Gastroesophageal sphincter (tissue), 4 donors: ENCODE measurements around the gene ETV2. TPM values are rescaled to one million over a fixed set of nuclear protein-coding genes. Genes with fewer than 3 reads are reported as not detected.
A peak's percentile ranks its signal among the peaks of the same experiment; 100 is the strongest.

Experiments
- ATAC-seq: fragments of 150-250 bp; one replicate; pipeline ENCODE4 v1.9.1; 2016; ENCODE audit warnings: mild to moderate bottlenecking, moderate library complexity
- H3K27ac ChIP-seq, 4 donors: fragments of 200-600 bp; sonication (generic) in 3 of 4; 1 replicate in 3 of 4; 2 replicates in 1 of 4; pipeline ENCODE4 v1.5.1; 2016 to 2019
- H3K27me3 ChIP-seq: fragments of 200-600 bp; sonication (generic); one replicate; pipeline ENCODE4 v1.5.1; 2019
- H3K36me3 ChIP-seq, 2 donors: fragments of 200-600 bp; sonication (generic); one replicate each; pipeline ENCODE4 v1.5.1; 2019; ENCODE audit warnings: control low read depth in 1 of 2
- H3K4me1 ChIP-seq, 3 donors: fragments of 200-600 bp; sonication (generic); 1 replicate in 2 of 3; 2 replicates in 1 of 3; pipeline ENCODE4 v1.5.1; 2016 to 2019; ENCODE audit warnings: control low read depth in 2 of 3
- H3K4me3 ChIP-seq, 2 donors: fragments of 200-600 bp; sonication (generic); one replicate each; pipeline ENCODE4 v1.5.1; 2019; ENCODE audit warnings: mild to moderate bottlenecking in 1 of 2, moderate library complexity in 1 of 2
- H3K9me3 ChIP-seq, 3 donors: fragments of 200-600 bp; sonication (generic); one replicate each; pipeline ENCODE4 v1.5.1; 2017 to 2019; ENCODE audit warnings: control low read depth in 2 of 3
- EP300 ChIP-seq: sonication (generic); formaldehyde crosslinking; IDR thresholded peaks from one replicate; pipeline ENCODE4 v1.6.1; 2017; ENCODE audit warnings: antibody characterized with exemption, mild to moderate bottlenecking
- POLR2A ChIP-seq, 2 donors: fragments of 450-650 bp; IDR thresholded peaks; one replicate each; pipeline ENCODE4 v1.6.1; 2017; ENCODE audit warnings: antibody characterized with exemption in 2 of 2, mild to moderate bottlenecking in 2 of 2, moderate library complexity in 1 of 2
- POLR2AphosphoS5 ChIP-seq: sonication (generic); formaldehyde crosslinking; IDR thresholded peaks from one replicate; pipeline ENCODE4 v1.6.1; 2017; ENCODE audit warnings: antibody characterized with exemption
- WGBS, 2 donors: methylation state at CpG; one replicate each; pipeline ENCODE4 v1.1.5; 2018; ENCODE audit warnings: low coverage in 1 of 2; 5-methylcytosine and 5-hydroxymethylcytosine counted together
- total RNA-seq, 4 donors: library from RNA; depleted of rRNA; stranded (reverse); fragments of >200 nt; gene quantifications; one replicate each; pipeline ENCODE4 v1.1.0, GENCODE V29; 2016
- TF ChIP-seq, protein P1 (sequence below), 4 experiments: fragments of 200-600 bp in 2 of 4; fragments of 450-650 bp in 2 of 4; sonication (generic) in 1 of 4; IDR thresholded peaks; one replicate each; pipeline ENCODE4 v1.5.1; 2017 to 2019; ENCODE audit warnings: antibody characterized with exemption in 4 of 4, mild to moderate bottlenecking in 2 of 4, moderate library complexity in 2 of 4

ETV2 gene
- total RNA-seq, 4 donors from 2014 or later: not detected

GRCh38 chr19:35693422-35693821, 51.9 kb downstream of the ETV2 start:
- 0 to 5% methylated on average over 2 to 8 of the region's 8 CpGs for WGBS, 2 donors

DNA sequence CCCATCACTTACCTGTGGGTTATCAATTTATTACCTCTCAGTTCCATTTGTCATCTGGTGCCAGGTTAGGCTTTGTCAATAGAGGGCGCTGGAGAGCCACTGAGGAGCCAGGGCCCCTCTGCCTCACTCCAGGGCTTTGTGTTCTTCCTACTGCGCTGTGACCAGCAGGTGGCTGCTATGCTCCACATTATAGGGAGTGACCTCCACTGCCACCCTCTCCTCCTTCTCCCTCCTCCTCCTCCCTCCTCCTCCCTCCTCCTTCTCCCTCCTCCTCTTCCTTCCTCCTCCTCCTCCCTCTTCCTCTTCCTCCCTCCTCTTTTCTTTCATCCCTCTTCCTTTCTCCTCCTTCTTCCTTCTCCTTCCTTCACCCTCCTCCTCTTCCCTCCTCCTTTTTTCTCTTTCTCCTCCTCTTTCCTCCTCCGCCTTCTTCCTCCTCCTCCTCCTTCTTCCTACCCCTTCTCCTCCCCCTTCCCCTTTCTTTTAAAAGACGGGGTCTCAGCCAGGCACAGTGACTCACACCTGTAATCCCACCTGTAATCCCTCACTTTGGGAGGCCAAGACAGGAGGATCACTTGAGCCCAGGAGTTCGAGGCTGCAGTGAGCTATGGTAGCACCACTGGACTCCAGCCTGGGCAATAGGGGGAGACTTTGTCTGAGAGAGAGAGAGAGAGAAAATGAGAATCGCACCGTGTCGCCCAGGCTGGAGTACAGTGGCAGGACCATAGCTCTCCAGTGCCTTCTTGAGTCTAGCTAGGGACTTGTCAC, 52.5 kb downstream of the ETV2 start:
- TF ChIP-seq, protein P1, sequence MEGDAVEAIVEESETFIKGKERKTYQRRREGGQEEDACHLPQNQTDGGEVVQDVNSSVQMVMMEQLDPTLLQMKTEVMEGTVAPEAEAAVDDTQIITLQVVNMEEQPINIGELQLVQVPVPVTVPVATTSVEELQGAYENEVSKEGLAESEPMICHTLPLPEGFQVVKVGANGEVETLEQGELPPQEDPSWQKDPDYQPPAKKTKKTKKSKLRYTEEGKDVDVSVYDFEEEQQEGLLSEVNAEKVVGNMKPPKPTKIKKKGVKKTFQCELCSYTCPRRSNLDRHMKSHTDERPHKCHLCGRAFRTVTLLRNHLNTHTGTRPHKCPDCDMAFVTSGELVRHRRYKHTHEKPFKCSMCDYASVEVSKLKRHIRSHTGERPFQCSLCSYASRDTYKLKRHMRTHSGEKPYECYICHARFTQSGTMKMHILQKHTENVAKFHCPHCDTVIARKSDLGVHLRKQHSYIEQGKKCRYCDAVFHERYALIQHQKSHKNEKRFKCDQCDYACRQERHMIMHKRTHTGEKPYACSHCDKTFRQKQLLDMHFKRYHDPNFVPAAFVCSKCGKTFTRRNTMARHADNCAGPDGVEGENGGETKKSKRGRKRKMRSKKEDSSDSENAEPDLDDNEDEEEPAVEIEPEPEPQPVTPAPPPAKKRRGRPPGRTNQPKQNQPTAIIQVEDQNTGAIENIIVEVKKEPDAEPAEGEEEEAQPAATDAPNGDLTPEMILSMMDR (IDR thresholded peaks at IDR 0.05): peak in 3 of 4 experiments; percentile 93 to 96 (median 94)
- no peak for TF ChIP-seq EP300
- TF ChIP-seq POLR2A (IDR thresholded peaks at IDR 0.05): no peak
- TF ChIP-seq POLR2AphosphoS5: no peak
- H3K9me3 ChIP-seq: no peaks in the 10 kb centered on the region
- 14 to 25% methylated on average over 4 to 7 of the region's 8 CpGs for WGBS, 2 donors

More at GRCh38 chr19:35693422-35693821, 51.9 kb downstream of the ETV2 start:
- Histone ChIP-seq H3K36me3 (no peaks in the 10 kb centered on the region), H3K4me3 (no peak overlapping the region), H3K9me3 (no peaks in the 10 kb centered on the region), H3K27ac (no peak overlapping the region), H3K27me3 (peaks cover 6% of the 10 kb centered on the region), H3K4me1 (no peaks in the 10 kb centered on the region)
- TF ChIP-seq POLR2A (IDR thresholded peaks at IDR 0.05): no peak
- TF ChIP-seq POLR2AphosphoS5: no peak
- TF ChIP-seq EP300: no peak
- TF ChIP-seq, protein P1 (IDR thresholded peaks at IDR 0.05): no peak
- no peak for ATAC-seq

More for the DNA sequence above, 52.5 kb downstream of the ETV2 start:
- no peaks in the 10 kb centered on the region for H3K27me3 ChIP-seq
- no peak overlapping the region for H3K4me3 ChIP-seq
- no peaks in the 10 kb centered on the region for H3K36me3 ChIP-seq
- ATAC-seq: peak; percentile 99
- no peak overlapping the region for H3K27ac ChIP-seq
- no peaks in the 10 kb centered on the region for H3K4me1 ChIP-seq

Other genes with a start within 250 kb of the ETV2 start
- 1 to 10 TPM in 1 of 4 donors, under 1 TPM in 1, not detected in 2; 0.35 to 1.3 TPM for gene FFAR2, start 193.5 kb upstream of the ETV2 start, total RNA-seq
- not detected for gene KRTDAP, start 151.3 kb upstream of the ETV2 start, total RNA-seq
- gene DMKN, start 128.1 kb upstream of the ETV2 start, total RNA-seq: 10 to 100 TPM in 2 of 4 donors, 1 to 10 TPM in 2; 5.6 to 20.0 (median 9.0) TPM
- gene SBSN, start 113.4 kb upstream of the ETV2 start, total RNA-seq: 10 to 100 TPM in 1 of 4 donors, 1 to 10 TPM in 2, not detected in 1; 1.0 to 13.4 (median 1.2) TPM
- gene GAPDHS, start 108.3 kb upstream of the ETV2 start, total RNA-seq: not detected
- gene TMEM147, start 96.1 kb upstream of the ETV2 start, total RNA-seq: 10 to 100 TPM; 60.0 to 82.6 (median 64.1) TPM
- not detected for gene ATP4A, start 78.1 kb upstream of the ETV2 start, total RNA-seq
- gene PMIS2, start 55.6 kb upstream of the ETV2 start, total RNA-seq: not detected
- gene HAUS5, start 29.0 kb upstream of the ETV2 start, total RNA-seq: 1 to 10 TPM; 3.9 to 8.7 (median 6.2) TPM
- 10 to 100 TPM; 66.1 to 98.0 (median 72.8) TPM for gene RBM42, start 12.7 kb upstream of the ETV2 start, total RNA-seq
- gene COX6B1, start 6.6 kb downstream of the ETV2 start, total RNA-seq: 100 to 1,000 TPM; 403 to 607 (median 414) TPM
- not detected for gene UPK1A, start 24.8 kb downstream of the ETV2 start, total RNA-seq
- gene ZBTB32, start 62.8 kb downstream of the ETV2 start, total RNA-seq: under 1 TPM in 2 of 4 donors, not detected in 2; 0.31 TPM
- 10 to 100 TPM in 3 of 4 donors, 1 to 10 TPM in 1; 7.7 to 27.0 (median 17.5) TPM for gene KMT2B, start 76.3 kb downstream of the ETV2 start, total RNA-seq
- gene IGFLR1, start 100.7 kb downstream of the ETV2 start, total RNA-seq: 10 to 100 TPM in 1 of 4 donors, 1 to 10 TPM in 3; 4.6 to 14.3 (median 6.7) TPM
- gene U2AF1L4, start 103.7 kb downstream of the ETV2 start, total RNA-seq: 10 to 100 TPM in 3 of 4 donors, 1 to 10 TPM in 1; 7.5 to 29.3 (median 23.7) TPM
- 10 to 100 TPM; 20.4 to 35.7 (median 29.5) TPM for gene PSENEN, start 103.9 kb downstream of the ETV2 start, total RNA-seq
- gene LIN37, start 106.8 kb downstream of the ETV2 start, total RNA-seq: 10 to 100 TPM; 14.4 to 29.4 (median 18.7) TPM
- gene HSPB6, start 115.3 kb downstream of the ETV2 start, total RNA-seq: 100 to 1,000 TPM in 2 of 4 donors, 10 to 100 TPM in 2; 44.9 to 119 (median 96.6) TPM
- 10 to 100 TPM; 10.1 to 17.1 (median 13.4) TPM for gene PROSER3, start 116.4 kb downstream of the ETV2 start, total RNA-seq
- 10 to 100 TPM in 1 of 4 donors, 1 to 10 TPM in 3; 3.1 to 22.6 (median 5.5) TPM for gene ARHGAP33, start 133.8 kb downstream of the ETV2 start, total RNA-seq
- gene PRODH2, start 171.1 kb downstream of the ETV2 start, total RNA-seq: not detected
- not detected for gene NPHS1, start 210.8 kb downstream of the ETV2 start, total RNA-seq
- not detected for gene KIRREL2, start 215.2 kb downstream of the ETV2 start, total RNA-seq
- gene APLP1, start 226.8 kb downstream of the ETV2 start, total RNA-seq: 10 to 100 TPM in 1 of 4 donors, 1 to 10 TPM in 3; 4.7 to 10.0 (median 8.8) TPM